Osteoblast (primary cell): ENCODE results near the gene DNAH17. TPM values are rescaled to one million over a fixed set of nuclear protein-coding genes. Genes with fewer than 3 reads are reported as not detected.

Source experiments
- DNase-seq: peaks from one replicate; pipeline ENCODE4 v3.0.0; 2011; ENCODE audit warnings: low spot score, mixed read lengths; ENCODE audit not compliant: insufficient read length; ENCODE audit errors: missing footprints
- H2AFZ ChIP-seq: 2 replicates; pipeline ENCODE4 v1.6.0; 2011; ENCODE audit warnings: mild to moderate bottlenecking, low read length
- H3K27ac ChIP-seq: 2 replicates; pipeline ENCODE4 v1.5.1; 2011; ENCODE audit warnings: mild to moderate bottlenecking, low read depth, low read length, moderate library complexity
- H3K27me3 ChIP-seq: 2 replicates; pipeline ENCODE4 v1.6.0; 2012; ENCODE audit warnings: mild to moderate bottlenecking, control low read depth, inconsistent platforms, low read length, moderate library complexity; ENCODE audit not compliant: insufficient read depth
- H3K36me3 ChIP-seq: 2 replicates; pipeline ENCODE4 v1.5.1; 2011; ENCODE audit warnings: mild to moderate bottlenecking, low read length, control low read depth, moderate library complexity; ENCODE audit not compliant: insufficient read depth
- H3K4me1 ChIP-seq: 2 replicates; pipeline ENCODE4 v1.5.1; 2011; ENCODE audit warnings: mild to moderate bottlenecking, low read length, control low read depth, moderate library complexity; ENCODE audit not compliant: insufficient read depth
- H3K4me2 ChIP-seq: 2 replicates; pipeline ENCODE4 v1.6.0; 2011; ENCODE audit warnings: mild to moderate bottlenecking, low read length; ENCODE audit not compliant: insufficient read depth
- H3K4me3 ChIP-seq: fragments of 200-600 bp; sonication (generic); 3 replicates; pipeline ENCODE4 v1.5.1; 2012; ENCODE audit warnings: mild to moderate bottlenecking, low read length, inconsistent platforms; ENCODE audit not compliant: insufficient read depth
- H3K79me2 ChIP-seq: 2 replicates; pipeline ENCODE4 v1.6.0; 2012; ENCODE audit warnings: mild to moderate bottlenecking, low read length, control low read depth, inconsistent platforms; ENCODE audit not compliant: insufficient read depth
- H3K9me3 ChIP-seq: 2 replicates; pipeline ENCODE4 v1.5.1; 2011; ENCODE audit warnings: low read depth, low read length, control low read depth
- H4K20me1 ChIP-seq: 2 replicates; pipeline ENCODE4 v1.6.0; 2012; ENCODE audit warnings: mild to moderate bottlenecking, low read length, control low read depth; ENCODE audit not compliant: insufficient read depth
- CTCF ChIP-seq: IDR thresholded peaks from 2 replicates; pipeline ENCODE4 v1.5.1; 2011; ENCODE audit warnings: mild to moderate bottlenecking, low read depth, low read length, moderate library complexity; ENCODE audit errors: extremely low read depth
- total RNA-seq: library from RNA; depleted of rRNA; stranded (reverse); fragments of >200 nt; gene quantifications from 2 replicates; pipeline ENCODE4 v1.2.3, GENCODE V29; 2012

DNAH17 gene
- total RNA-seq, 1 donor, result under 0.01 TPM

- Histone ChIP-seq H3K9me3 (no peaks in the 10 kb centered on the region), H3K4me2 (no peak overlapping the region), H3K79me2 (no peaks in the 10 kb centered on the region), H4K20me1 (peaks cover 4% of the 10 kb centered on the region), H3K4me1 (no peaks in the 10 kb centered on the region), H3K27me3 (no peaks in the 10 kb centered on the region), H3K4me3 (no peak overlapping the region), H2AFZ (no peak overlapping the region), H3K27ac (no peak overlapping the region), H3K36me3 (no peaks in the 10 kb centered on the region)
- no peak for DNase-seq
- TF ChIP-seq CTCF, result no peak
Observed at GRCh38 chr17:78434455-78435329, 142.5 kb downstream of the DNAH17 start.

- H3K9me3 ChIP-seq, result no peaks in the 10 kb centered on the region
- no peak overlapping the region for H3K4me2 ChIP-seq
- TF ChIP-seq CTCF, result no peak
- H3K4me3 ChIP-seq, result no peak overlapping the region
- H3K27me3 ChIP-seq, result no peaks in the 10 kb centered on the region
- H3K36me3 ChIP-seq, result peaks cover 4% of the 10 kb centered on the region
- peaks cover 9% of the 10 kb centered on the region for H4K20me1 ChIP-seq
- H3K27ac ChIP-seq, result no peak overlapping the region
- H3K4me1 ChIP-seq, result no peaks in the 10 kb centered on the region
- no peak for DNase-seq
- H2AFZ ChIP-seq, result no peak overlapping the region
- no peaks in the 10 kb centered on the region for H3K79me2 ChIP-seq
Observed at GRCh38 chr17:78433780-78434335, 143.3 kb downstream of the DNAH17 start.

GRCh38 chr17:78433013-78433727, 144.0 kb downstream of the DNAH17 start:
- H3K79me2 ChIP-seq, result no peaks in the 10 kb centered on the region

More at GRCh38 chr17:78433013-78433727, 144.0 kb downstream of the DNAH17 start:
- H3K4me3 ChIP-seq, result no peak overlapping the region
- peaks cover 9% of the 10 kb centered on the region for H4K20me1 ChIP-seq
- H3K4me2 ChIP-seq, result no peak overlapping the region
- no peaks in the 10 kb centered on the region for H3K4me1 ChIP-seq
- H2AFZ ChIP-seq, result no peak overlapping the region
- H3K27me3 ChIP-seq, result no peaks in the 10 kb centered on the region
- H3K27ac ChIP-seq, result no peak overlapping the region
- TF ChIP-seq CTCF, result no peak
- DNase-seq, result no peak
- H3K36me3 ChIP-seq, result peaks cover 4% of the 10 kb centered on the region
- no peaks in the 10 kb centered on the region for H3K9me3 ChIP-seq
